Left hindlimb (tissue), 1 donor: ENCODE data around the gene SPEM2.

Experiments
- DNase-seq: peaks from one replicate; pipeline ENCODE4 v3.0.0-alpha.2; 2018

SPEM2 gene

GRCh38 chr17:7475764-7476422 lies 50.5 kb downstream of the SPEM2 start:
- no peak for DNase-seq

- no peak for DNase-seq
Measured at GRCh38 chr17:7476494-7476893, 51.1 kb downstream of the SPEM2 start.

- no peak for DNase-seq
Measured at GRCh38 chr17:7476951-7477350, 51.5 kb downstream of the SPEM2 start.
